Activated CD4-positive, CD25-positive, alpha-beta regulatory T cell treated with anti-CD3 and anti-CD28 coated beads, Interleukin-2, amount 50 U/mL, for 72 hours (primary cell): ENCODE data around the gene PCNX4.

Experiments
- DNase-seq: peaks from one replicate; pipeline ENCODE4 v3.0.0; 2021

The PCNX4 gene

DNA sequence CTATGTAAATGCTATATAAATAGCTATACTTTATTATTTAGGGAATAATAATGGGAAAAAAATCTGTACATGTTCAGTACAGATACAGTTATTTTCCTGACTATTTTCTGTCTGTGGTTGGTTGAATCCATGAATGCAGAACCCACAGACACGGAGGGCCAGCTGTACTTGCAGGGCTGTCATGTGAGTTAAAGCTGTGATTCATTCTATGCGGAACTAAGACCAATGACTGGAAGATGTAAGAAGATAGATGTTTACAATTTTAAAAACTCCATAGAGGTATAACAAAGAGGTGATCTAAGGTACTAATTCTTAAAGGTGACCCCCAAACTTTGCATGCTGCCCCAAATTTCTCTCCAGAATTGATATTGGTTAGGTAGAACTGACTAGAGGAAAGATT lies 14.6 kb downstream of the PCNX4 start:
- no peak for DNase-seq

DNA sequence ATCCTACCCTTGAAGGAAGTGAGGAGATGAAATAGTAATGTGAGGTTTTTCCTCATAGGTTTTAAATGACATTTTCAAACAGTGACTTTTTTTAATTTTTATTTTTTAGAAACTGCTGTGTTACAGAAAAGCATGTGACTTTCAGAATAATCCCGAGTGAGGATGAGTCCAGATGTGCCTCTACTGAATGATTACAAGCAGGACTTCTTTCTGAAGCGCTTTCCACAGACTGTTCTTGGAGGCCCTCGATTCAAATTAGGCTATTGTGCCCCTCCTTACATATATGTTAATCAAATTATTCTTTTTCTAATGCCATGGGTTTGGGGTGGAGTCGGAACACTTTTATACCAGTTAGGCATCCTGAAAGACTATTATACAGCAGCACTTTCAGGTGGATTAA lies 15.8 kb downstream of the PCNX4 start:
- DNase-seq = no peak

DNA sequence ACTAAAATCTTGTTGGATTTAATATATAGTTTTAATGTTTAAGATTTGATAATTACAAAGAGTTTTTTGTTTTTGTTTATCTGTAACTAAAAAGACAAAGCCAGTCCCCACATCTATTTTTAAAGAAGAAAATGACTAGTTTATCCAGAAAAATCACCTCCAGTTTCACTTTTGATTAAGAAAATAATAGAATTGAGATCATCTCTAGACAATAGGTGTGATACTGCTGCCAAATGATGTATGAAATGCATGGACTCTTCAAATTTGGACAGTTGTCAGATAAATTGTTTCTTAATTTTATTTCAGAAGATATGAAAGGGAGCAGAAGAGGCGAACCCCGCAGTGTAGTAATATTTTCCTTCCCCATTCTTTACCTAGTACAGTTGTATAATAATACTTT lies 20.0 kb downstream of the PCNX4 start:
- DNase-seq = no peak

DNA sequence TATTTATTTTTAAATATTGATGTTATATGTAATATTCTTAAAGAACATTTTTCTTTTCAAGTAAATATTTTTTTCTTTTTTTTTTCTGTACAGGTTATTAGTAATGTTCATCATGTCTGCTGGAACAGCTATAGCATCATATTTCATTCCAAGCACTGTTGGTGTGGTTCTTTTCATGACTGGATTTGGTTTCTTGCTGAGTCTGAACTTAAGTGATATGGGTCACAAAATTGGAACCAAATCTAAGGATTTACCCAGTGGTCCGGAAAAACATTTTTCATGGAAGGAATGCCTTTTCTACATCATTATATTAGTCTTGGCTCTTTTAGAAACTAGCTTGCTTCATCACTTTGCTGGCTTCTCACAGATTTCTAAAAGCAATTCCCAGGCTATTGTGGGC lies 23.2 kb downstream of the PCNX4 start:
- no peak for DNase-seq

DNA sequence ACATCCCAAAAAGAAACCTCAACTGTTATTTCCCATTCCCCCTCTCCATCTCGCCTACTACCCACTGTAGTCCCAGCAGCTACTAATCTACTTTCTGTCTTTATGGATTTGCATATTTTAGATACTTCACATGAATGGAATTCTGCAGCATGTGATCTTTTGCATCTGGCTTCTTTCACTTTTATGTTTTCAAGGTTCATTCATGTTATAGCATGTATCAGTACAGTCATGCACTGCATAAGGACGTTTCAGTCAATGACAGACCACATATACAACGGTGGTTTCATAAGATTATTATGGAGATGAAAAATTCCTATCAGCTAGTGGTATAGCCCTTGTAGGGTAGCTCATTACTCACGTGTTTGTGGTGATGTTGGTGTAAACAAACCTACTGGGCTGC lies 24.5 kb downstream of the PCNX4 start:
- DNase-seq = no peak

DNA sequence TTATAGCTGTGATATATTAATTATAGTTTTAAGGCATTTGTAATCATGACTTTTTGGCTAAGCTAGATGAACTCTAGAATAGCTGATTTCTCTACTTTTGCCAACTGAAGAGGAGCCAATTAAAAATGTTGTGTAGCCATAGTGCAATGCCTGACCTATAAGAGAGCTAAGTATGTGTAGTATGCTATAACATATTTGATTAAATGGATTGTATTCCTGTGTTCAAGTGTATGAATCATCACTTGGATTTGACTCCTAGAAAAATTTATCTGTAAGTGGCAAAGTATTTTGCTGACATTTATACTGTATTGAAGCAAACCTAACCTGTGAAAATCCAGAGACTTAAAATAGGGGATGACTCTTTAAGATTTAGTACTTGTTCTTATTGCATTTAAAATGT lies 34.2 kb downstream of the PCNX4 start:
- DNase-seq = no peak

DNA sequence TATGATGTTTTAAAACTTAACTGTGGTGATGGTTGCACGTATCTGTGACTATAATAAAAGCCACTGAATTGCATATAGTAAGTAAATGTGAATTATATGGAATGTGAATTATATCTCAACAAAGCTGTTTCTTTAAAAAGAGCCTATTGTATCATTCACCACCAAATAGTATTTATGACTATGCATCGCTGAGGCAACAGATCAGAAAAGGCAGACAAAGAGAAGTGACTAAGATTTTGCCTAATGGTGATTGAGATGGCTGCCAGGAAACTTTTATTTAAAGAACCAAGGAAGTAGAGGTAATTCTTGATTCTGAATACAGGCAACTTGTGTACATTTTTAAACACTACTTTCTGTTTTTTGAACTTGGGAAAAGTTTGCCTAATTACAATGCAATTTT lies 41.8 kb downstream of the PCNX4 start:
- no peak for DNase-seq

DNA sequence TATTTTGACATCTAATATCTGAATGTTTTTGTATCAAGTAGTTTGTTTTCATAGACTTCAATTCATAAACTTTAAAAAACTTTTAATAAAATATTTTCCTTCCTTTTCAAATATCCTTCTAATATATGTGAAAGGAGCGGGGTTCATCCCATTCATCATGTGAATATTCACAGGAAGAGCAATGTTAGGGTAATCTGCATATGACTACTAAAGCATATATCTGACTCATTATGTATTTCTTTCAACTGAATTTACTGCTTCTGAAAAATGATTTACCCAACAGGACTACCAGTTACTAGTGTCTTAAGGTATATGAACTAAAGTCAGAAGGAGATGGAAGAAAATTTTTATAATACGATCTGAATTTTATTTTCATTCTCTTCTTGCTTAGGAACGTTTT lies 43.0 kb downstream of the PCNX4 start:
- DNase-seq = no peak

DNA sequence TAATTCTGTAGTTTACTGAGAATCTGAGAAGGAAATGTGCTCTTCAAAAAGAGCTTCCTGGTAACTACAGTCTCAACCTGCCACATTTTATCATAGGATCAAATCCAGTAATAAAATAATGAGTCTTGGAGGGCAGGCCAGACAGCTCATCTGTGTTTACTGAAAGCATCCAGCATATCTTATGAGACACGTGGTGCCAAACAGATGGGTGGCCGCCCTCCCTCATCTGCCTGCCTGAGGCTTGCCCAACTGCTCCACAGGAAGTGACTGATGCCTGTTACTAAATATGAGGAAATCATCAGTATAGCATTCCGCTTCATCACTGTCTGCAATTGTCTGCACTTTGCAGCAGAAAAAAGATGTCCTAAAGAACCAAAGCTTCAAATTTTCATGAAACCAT lies 60.0 kb downstream of the PCNX4 start:
- DNase-seq = peak; percentile 60

DNA sequence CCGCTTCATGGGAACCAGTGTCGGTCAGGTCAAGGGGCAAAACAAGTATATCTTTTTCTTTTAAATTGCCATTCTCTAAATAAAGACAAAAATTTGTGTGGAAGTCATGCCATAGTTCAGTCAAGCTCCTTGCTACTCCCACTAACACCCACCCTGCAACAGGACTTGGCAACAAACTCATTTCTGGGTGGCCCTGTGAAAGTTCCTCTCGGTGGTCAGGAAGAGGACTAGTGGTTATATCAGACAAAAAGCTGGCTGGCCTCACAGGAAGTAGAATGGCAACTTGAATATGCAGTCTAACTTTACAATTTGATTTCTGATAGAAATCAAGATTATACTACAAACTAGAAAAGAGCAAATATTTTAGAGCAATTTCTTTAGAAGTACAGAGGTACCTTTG lies 62.3 kb downstream of the PCNX4 start:
- DNase-seq = no peak

DNA sequence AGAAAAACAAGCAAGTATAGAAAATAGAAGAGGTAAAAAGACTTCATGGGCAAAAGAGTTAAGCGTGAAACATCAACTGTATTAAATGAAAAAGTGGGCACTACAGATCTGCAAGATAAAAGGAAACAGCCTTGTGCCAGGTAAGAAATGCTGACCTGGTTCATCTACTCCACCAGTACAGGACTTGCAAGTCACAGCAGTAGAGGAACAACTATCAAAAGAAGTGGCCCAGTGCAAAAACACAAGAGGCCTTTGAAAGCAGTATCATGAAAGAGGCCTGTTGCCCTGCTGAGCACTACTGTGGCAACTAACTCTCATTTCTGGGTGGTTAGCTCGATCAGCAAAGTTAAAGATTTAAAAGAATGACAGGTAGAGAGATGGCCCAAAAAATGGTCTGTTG lies 62.9 kb downstream of the PCNX4 start:
- DNase-seq = no peak

DNA sequence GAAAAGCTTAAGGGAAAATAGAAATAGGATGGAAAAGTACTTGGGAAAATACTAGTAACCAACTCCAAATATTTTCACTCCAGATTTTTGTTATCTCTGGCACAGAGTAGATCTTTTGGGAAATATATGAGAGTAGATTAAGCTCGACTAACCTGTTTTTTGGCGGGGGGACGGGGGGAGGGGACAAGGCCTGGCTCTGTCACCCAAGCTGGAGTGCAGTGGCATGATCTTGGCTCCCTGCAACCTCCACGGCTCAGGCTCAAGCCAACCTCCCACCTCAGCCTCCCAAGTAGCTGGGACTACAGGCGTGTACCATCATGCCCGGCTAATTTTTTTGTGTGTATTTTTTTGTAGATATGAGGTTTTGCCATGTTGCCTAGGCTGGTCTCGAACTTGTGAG lies 68.7 kb downstream of the PCNX4 start:
- no peak for DNase-seq

DNA sequence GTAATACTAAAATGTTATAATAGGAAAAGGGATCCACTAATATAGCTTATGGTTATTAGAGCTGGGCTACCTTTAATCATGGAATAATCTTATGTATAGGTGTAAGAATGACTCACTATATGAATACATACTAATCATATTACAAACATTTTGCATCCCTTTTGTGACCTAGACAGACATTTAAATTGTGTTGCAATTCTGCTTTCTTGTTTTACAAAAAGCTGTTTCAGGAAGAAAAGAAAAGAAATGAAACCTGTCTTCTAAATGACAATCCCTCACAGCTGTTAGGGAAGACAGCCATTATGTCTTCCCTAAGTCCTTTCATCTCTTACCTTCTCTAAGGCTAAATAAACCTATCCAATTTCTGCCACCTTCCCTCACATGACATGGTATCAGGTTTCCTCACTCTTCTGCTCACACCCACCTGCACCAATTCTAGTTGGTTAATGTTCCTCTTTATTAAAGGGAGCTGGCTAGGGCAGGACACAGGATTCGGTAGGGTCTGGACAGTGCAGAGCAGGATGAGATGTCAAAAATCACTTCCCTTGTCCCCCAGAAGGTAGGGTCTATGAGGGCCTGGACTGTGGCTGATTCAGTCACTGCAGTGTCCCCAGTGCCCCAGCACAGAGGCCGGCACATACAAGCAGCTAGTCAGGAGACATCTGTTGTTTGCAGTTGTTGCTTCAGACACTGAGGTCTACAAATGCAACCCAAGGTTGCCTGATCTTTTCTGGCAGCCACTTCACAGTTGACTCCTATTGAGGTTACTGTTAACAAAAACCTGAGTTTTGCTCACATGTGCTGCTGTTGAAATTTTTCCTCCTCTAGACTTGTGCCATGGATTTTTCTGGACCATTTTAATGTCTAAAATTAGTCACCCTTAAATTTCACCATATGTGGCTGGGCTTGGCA lies 69.7 kb downstream of the PCNX4 start:
- no peak for DNase-seq

DNA sequence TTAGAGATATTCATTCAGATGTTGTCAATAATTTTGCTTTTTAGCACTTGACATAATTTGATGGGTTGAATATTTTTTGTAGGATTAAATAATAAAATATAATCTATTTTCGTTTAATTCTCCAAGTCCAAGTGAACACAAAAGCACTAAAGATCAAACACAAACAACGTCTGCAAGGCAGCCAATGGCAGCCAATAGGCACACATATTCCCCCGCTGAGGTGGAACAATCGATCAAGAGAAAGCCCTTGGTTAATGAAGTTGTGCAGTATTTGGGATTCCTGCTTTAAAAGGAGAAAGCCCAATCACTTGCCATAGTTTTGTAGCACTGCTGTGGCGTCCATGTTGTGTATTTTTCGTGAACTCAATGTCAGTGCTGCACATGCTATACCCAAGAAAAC lies 72.0 kb downstream of the PCNX4 start:
- DNase-seq = no peak

DNA sequence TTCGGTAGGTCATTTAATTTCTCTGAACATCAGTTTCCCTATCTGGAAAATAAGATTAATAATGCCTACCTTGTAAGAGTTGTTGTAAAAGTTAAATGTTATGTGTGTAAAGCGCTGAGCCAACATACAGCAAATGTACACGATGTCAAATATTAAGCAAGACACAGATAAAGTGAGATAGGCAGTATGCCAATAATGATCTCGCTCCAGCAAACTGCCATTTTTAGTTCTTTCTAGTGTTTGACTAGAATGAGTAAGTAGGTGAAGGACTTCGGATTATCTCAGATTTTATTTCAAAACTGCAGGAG lies 72.6 kb downstream of the PCNX4 start:
- DNase-seq = no peak

DNA sequence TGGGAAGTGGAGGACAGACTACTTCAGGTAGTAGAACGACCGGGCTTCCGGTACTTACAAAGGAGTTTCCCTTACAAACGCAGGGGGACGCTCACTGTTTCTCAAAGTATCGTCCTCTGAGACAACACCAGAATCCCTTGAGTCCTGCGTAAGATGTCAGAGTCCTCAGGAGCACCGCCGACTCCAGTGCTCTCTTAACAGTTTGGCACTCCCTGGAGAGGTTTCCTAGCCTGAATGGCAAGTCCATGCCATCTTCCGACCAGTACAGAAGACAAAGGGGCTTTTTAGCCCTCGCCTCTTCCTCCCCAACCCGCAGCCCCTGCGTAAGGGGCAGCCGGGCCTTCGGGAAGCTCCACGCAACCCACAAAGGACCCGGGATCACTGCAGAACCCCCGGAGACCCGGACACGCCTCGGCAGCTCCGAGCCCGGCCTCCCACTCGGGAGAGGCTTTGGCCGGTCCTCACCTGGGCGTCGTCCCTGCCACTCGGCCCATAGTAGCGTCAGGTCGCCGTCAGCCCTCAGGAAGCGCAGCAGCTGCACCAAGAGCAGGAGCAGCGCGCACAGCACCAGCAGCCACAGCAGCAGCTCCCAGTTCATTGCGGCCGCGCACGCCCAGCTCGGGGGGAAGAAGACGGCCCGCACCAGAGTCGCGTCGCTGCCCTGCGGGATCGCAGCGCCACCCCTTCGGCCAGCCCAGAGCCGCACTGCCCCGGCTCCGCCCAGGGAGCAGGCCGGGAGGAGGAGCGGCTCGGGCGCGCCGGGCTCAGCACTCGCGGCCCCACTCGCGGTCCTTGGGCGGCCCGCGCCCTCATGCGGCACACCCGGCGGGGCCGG lies 73.2 kb downstream of the PCNX4 start, which contains the start of gene DHRS7:
DHRS7 (minus strand) TSS at position 687 of the 835 bp plus-strand sequence; CDS start at position 598, 89 bp downstream.
- DNase-seq = peak; percentile 76

DNA sequence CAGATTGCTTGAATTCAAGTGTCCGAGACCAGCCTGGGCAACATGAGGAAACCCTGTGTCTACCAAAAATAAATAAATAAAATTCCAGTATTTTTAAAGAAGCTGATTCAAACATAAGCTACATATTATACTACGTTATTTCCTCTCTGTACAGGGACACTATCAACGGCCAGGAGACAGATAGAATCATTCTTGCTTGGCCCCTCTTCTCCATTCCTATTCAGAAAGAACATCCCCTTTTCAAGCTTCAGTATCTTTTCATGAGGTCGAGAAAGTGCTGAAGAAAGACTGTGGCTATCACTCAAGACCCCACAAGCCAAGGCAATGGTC lies 73.8 kb downstream of the PCNX4 start:
- DNase-seq = no peak

DNA sequence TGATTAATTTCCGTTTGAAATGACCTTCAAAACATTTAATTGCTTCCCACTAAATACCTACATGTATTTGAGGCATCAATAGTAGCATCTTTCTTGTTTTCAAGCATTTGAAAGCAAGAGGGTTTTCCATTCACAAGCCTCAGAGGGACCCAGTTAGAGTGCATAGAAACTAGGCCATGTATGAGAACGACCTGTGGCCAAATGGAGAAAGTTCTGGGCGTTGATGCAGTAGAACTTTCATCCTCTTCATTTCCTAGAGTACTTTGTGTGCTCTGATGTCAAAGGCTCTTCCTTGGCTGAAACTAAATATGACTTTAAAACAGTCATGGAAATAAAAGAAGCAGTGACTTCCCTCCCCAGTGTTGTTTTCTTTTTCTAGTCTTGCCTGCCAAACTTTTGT lies 74.4 kb downstream of the PCNX4 start:
- no peak for DNase-seq

DNA sequence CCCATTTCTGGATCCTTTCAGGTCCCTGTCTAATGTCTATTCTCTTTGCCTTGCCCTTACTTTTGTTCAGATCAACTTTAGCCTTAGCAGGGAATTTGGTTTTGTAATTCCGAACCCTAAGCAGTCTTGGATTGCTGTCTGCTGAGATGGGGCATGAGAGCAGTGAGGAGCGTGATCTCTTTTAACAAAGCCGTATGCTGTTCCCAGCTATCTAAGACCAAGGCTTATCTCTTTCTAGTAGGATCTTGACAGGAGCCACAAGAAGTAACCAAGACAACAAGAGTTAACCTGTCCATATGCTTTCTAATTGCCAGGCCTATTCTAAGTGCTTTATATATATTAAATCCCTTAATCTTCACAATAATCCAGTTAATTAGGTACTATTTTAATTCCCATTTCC lies 78.0 kb downstream of the PCNX4 start:
- DNase-seq = no peak

DNA sequence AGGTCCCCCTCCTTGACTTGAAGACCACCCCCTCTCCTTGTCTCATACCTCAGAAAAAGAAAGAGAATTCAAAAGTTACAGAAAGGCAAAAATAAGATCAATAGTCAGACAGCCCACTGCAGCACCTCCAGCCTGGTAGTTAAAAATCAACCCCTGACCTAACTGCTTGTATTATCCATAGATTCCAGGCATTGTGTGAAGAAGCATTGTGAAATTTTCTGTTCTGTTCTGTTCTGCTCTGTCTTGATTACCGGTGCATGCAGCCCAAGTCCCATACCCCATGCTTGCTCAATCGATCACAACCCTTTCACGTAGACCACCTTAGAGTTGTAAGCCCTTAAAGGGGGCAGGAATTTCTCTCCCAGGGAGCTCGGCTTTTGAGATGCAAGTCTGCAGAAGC lies 79.2 kb downstream of the PCNX4 start:
- no peak for DNase-seq

DNA sequence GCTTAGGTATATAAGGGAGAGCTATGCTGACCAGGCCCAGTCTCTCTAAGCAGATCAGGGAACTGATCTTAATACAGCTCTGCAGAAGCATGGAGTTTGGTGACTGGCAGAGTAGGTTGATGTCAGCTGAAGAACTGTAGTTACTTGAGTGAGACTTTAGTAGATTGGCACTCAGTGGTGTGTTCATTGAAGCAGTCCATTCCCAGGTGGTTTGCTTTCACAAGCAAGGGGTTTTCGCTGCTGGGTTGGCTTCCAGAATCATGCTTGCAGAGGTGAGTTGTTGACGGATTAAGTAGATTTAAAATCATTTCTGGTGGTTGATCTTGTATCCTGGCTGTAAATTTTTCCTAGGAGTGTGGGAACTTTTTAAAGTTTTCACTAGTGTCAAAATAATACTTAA lies 80.0 kb downstream of the PCNX4 start:
- no peak for DNase-seq

DNA sequence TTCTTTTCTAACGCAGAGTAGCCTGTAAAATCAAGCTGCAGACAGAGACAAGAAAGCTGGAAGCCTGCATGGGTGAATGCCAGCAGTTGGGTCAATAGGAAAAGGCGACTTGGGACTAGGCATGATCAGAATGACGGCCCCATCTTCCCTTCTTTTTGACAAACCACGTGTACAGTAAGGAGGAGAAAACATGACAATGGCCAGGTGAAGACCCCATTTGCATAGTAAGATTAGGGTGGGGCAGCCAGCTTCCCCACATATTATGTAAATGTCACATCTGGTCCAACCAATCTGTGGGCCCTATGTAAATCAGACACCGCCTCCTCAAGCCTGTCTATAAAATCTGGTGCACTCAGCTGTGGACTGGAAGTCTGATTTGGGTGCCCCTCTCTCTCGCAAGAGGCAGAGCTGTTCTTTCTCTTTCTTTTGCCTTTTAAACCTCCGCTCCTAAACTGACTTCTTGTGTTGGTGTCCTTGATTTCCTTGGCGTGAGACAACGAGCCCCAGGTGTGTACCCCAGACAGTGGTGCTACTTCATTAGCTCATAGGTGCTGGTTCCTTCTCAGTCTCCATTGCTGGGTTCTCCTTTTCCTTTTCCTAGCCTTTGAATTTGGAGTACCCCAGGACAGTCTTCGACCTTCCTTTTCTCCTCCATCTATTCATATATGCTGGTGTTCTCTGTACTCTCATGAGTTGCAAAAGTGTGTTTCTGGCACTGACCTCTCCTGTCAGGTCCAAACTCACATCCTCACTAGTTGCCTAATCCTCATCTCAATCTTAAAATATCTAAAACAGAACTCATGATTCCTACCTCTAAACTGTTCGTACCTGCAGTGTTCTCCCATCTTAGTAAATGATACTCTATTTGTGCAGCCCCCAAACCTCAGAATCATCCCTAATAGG lies 82.9 kb downstream of the PCNX4 start:
- DNase-seq = no peak

DNA sequence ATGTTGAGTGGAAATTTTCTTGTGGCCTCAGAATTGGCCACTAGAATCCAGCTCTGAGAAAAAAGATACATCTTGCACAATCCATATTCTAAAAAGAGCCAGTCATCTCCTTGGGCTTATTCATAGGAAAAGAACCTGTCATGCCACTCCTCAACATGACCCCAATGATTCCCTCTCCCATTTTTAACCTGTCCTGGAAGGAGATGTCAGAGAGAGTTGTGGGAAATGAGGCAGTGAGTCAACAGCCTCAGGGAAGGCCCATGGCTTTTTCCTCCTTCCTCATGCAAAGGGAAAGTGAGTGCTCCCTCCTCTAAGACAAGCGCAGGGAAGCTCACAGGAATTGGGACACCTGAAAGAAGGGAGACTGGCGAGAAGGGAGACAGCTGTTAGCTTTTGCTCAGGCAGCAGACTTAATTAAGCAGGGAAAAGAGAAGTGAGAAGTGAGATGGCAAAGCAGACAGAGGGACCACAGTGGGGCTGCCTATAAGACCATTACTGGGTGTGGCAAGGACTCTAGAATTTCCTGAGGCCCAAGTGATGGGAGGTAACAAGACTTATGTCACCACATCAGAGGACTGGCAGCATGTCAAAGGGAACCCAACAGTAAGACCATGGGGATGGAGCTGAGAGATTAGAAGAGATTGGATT lies 83.7 kb downstream of the PCNX4 start:
- no peak for DNase-seq
